ENCODE measurements around the gene ADAMTS18. TPM values are rescaled to one million over a fixed set of nuclear protein-coding genes. Genes with fewer than 3 reads are reported as not detected.

The ADAMTS18 gene
- total RNA-seq, 1 donor from 2014 or later, result not detected

- TF ChIP-seq, protein P1, sequence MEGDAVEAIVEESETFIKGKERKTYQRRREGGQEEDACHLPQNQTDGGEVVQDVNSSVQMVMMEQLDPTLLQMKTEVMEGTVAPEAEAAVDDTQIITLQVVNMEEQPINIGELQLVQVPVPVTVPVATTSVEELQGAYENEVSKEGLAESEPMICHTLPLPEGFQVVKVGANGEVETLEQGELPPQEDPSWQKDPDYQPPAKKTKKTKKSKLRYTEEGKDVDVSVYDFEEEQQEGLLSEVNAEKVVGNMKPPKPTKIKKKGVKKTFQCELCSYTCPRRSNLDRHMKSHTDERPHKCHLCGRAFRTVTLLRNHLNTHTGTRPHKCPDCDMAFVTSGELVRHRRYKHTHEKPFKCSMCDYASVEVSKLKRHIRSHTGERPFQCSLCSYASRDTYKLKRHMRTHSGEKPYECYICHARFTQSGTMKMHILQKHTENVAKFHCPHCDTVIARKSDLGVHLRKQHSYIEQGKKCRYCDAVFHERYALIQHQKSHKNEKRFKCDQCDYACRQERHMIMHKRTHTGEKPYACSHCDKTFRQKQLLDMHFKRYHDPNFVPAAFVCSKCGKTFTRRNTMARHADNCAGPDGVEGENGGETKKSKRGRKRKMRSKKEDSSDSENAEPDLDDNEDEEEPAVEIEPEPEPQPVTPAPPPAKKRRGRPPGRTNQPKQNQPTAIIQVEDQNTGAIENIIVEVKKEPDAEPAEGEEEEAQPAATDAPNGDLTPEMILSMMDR (IDR thresholded peaks at IDR 0.05), result no peak
- no peaks in the 10 kb centered on the region for H3K9me3 ChIP-seq
- no peak overlapping the region for H3K4me3 ChIP-seq
- no peak overlapping the region for H3K27ac ChIP-seq
- H3K36me3 ChIP-seq, result no peaks in the 10 kb centered on the region
- intact Hi-C loops (cut with DNase I), result loop anchor here (10.0 kb wide), 1 partner anchor 1000 kb away; no protein-coding TSS in a partner anchor
- no peaks in the 10 kb centered on the region for H3K27me3 ChIP-seq
- no peak for DNase-seq (ENCODE audit: low spot score in 2 of 2)
- no peaks in the 10 kb centered on the region for H3K4me1 ChIP-seq
Measured at GRCh38 chr16:77234611-77235010, 200.2 kb downstream of the ADAMTS18 start.

DNA sequence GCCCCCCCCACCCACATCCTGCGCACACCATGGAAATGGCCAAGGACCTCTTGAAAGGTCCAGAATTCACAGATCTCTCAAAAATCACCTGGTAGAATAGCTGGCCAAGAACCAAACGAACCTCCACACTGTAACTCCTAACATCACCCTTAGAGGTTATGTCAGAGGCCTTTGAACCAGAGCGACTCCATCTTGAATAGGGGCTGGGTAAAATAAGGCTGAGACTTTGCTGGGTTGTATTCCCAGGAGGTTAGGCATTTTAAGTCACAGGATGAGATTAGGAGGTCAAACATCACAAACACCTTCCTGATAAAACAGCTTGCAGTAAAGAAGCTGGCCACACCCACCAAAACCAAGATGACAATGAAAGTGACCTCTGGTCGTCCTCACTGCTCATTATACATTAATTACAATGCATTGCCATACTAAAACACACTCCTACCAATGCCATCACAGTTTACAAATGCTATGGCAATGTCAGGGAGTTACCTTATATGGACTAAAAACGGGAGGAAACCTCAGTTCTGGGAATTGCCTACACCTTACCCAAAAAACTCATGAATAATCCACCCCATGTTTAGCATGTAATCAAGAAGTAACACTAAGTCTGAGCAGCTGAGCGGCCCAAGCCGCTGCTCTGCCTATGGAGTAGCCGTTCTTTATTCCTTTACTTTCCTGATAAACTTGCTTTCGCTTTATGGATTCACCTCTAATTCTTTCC lies 200.9 kb downstream of the ADAMTS18 start:
- H3K4me1 ChIP-seq, result no peaks in the 10 kb centered on the region
- H3K4me3 ChIP-seq, result no peak overlapping the region
- no peaks in the 10 kb centered on the region for H3K27me3 ChIP-seq
- intact Hi-C loops (cut with DNase I), result loop anchor here (10.0 kb wide), 1 partner anchor 1001 kb away; no protein-coding TSS in a partner anchor
- no peaks in the 10 kb centered on the region for H3K9me3 ChIP-seq
- TF ChIP-seq, protein P1 (IDR thresholded peaks at IDR 0.05), result no peak
- no peaks in the 10 kb centered on the region for H3K36me3 ChIP-seq
- DNase-seq (ENCODE audit: low spot score in 2 of 2), result no peak
- no peak overlapping the region for H3K27ac ChIP-seq

Other genes with a start within 250 kb of the ADAMTS18 start
- gene MON1B, start 243.8 kb downstream of the ADAMTS18 start, total RNA-seq, result 31.9 TPM
- gene SYCE1L, start 235.6 kb downstream of the ADAMTS18 start, total RNA-seq, result not detected

Data from ascending aorta (tissue), 2 donors.